H9 (cell line): Measurements from ENCODE around the gene TBXAS1. TPM values are rescaled to one million over a fixed set of nuclear protein-coding genes. Genes with fewer than 3 reads are reported as not detected.

Source experiments
- DNase-seq: peaks from one replicate; pipeline ENCODE4 v3.0.0-alpha.2; 2017
- H2AFZ ChIP-seq: one replicate; pipeline ENCODE4 v1.6.1; 2013; ENCODE audit warnings: mild to moderate bottlenecking, low read length, control low read depth, moderate library complexity
- H2AK5ac ChIP-seq: 2 replicates; pipeline ENCODE4 v1.6.1; 2013; ENCODE audit warnings: low read length, control low read depth, mixed read lengths; ENCODE audit not compliant: insufficient read length
- H2BK120ac ChIP-seq: one replicate; pipeline ENCODE4 v1.6.1; 2013; ENCODE audit warnings: low read depth, mild to moderate bottlenecking, low read length, control low read depth, inconsistent platforms; ENCODE audit not compliant: poor library complexity, severe bottlenecking
- H2BK12ac ChIP-seq: 2 replicates; pipeline ENCODE4 v1.6.1; 2013; ENCODE audit warnings: low read length, control low read depth, mixed read lengths, low read depth; ENCODE audit not compliant: insufficient read length
- H2BK15ac ChIP-seq: 2 replicates; pipeline ENCODE4 v1.6.1; 2013; ENCODE audit warnings: low read depth, low read length, control low read depth
- H2BK20ac ChIP-seq: one replicate; pipeline ENCODE4 v1.6.1; 2013; ENCODE audit warnings: low read depth, mild to moderate bottlenecking, low read length, control low read depth, inconsistent platforms; ENCODE audit not compliant: poor library complexity, severe bottlenecking
- H2BK5ac ChIP-seq: 2 replicates; pipeline ENCODE4 v1.6.1; 2013; ENCODE audit warnings: low read length, control low read depth, mixed read lengths; ENCODE audit not compliant: insufficient read length
- H3K14ac ChIP-seq: 2 replicates; pipeline ENCODE4 v1.6.1; 2013; ENCODE audit warnings: low read length, control low read depth; ENCODE audit not compliant: insufficient read depth
- H3K18ac ChIP-seq: 2 replicates; pipeline ENCODE4 v1.6.1; 2013; ENCODE audit warnings: low read depth, mild to moderate bottlenecking, mixed read lengths, low read length, control low read depth; ENCODE audit not compliant: insufficient read length
- H3K23ac ChIP-seq: 2 replicates; pipeline ENCODE4 v1.6.1; 2013; ENCODE audit warnings: low read length, control low read depth, mixed read lengths, low read depth; ENCODE audit not compliant: insufficient read length
- H3K23me2 ChIP-seq: 2 replicates; pipeline ENCODE4 v1.6.1; 2013; ENCODE audit warnings: low read depth, mild to moderate bottlenecking, mixed read lengths, low read length, control low read depth; ENCODE audit not compliant: insufficient read length, poor library complexity, severe bottlenecking
- H3K27ac ChIP-seq: 2 replicates; pipeline ENCODE4 v1.5.1; 2013; ENCODE audit warnings: low read length, control low read depth, mixed read lengths, low read depth; ENCODE audit not compliant: insufficient read length
- H3K27me3 ChIP-seq: 2 replicates; pipeline ENCODE4 v1.6.1; 2013; ENCODE audit warnings: low read length, control low read depth, inconsistent platforms; ENCODE audit not compliant: insufficient read depth
- H3K4ac ChIP-seq: 2 replicates; pipeline ENCODE4 v1.6.1; 2013; ENCODE audit warnings: low read depth, mild to moderate bottlenecking, control low read depth, inconsistent platforms, low read length, moderate library complexity
- H3K4me1 ChIP-seq: 2 replicates; pipeline ENCODE4 v1.6.1; 2013; ENCODE audit warnings: low read length, control low read depth, inconsistent platforms; ENCODE audit not compliant: insufficient read depth
- H3K4me2 ChIP-seq: 2 replicates; pipeline ENCODE4 v1.6.1; 2013; ENCODE audit warnings: low read length, control low read depth, mixed read lengths; ENCODE audit not compliant: insufficient read length, insufficient read depth
- H3K56ac ChIP-seq: 2 replicates; pipeline ENCODE4 v1.6.1; 2013; ENCODE audit warnings: low read depth, mild to moderate bottlenecking, mixed read lengths, low read length, control low read depth; ENCODE audit not compliant: insufficient read length
- H3K79me1 ChIP-seq: 2 replicates; pipeline ENCODE4 v1.6.1; 2013; ENCODE audit warnings: low read depth, mild to moderate bottlenecking, moderate library complexity, low read length, control low read depth, inconsistent platforms; ENCODE audit not compliant: insufficient read depth, poor library complexity, severe bottlenecking
- H3K79me2 ChIP-seq: 2 replicates; pipeline ENCODE4 v1.6.1; 2013; ENCODE audit warnings: low read length, control low read depth, inconsistent platforms; ENCODE audit not compliant: insufficient read depth
- H3K9ac ChIP-seq: 2 replicates; pipeline ENCODE4 v1.6.1; 2013; ENCODE audit warnings: low read length, control low read depth, mixed read lengths; ENCODE audit not compliant: insufficient read length; ENCODE audit errors: extremely low read depth
- H3K9me3 ChIP-seq: one replicate; pipeline ENCODE4 v1.6.1; 2013; ENCODE audit warnings: low read depth, low read length, inconsistent platforms; ENCODE audit not compliant: control insufficient read depth
- H3T11ph ChIP-seq: one replicate; pipeline ENCODE4 v1.6.1; 2013; ENCODE audit warnings: mild to moderate bottlenecking, low read length, control low read depth, inconsistent platforms
- H4K20me1 ChIP-seq: one replicate; pipeline ENCODE4 v1.6.1; 2013; ENCODE audit not compliant: control insufficient read depth, insufficient read length, insufficient read depth
- H4K5ac ChIP-seq: 2 replicates; pipeline ENCODE4 v1.6.1; 2013; ENCODE audit warnings: low read depth, mild to moderate bottlenecking, mixed read lengths, low read length, control low read depth; ENCODE audit not compliant: insufficient read length
- H4K8ac ChIP-seq: replicated peaks from 2 replicates; pipeline ENCODE4 v1.6.1; 2013; ENCODE audit warnings: low read length, control low read depth, mixed read lengths, low read depth; ENCODE audit not compliant: insufficient read length
- H4K91ac ChIP-seq: 2 replicates; pipeline ENCODE4 v1.6.1; 2013; ENCODE audit warnings: low read depth, mild to moderate bottlenecking, moderate library complexity, mixed read lengths, low read length, control low read depth; ENCODE audit not compliant: insufficient read length
- H3K27ac Mint-ChIP-seq, 3 experiments: 2 replicates in 2 of 3; 3 replicates in 1 of 3; pipeline ENCODE4 v1.8.0; 2020 to 2021; ENCODE audit warnings: mixed read lengths in 3 of 3, mild to moderate bottlenecking in 1 of 3, moderate library complexity in 1 of 3
- H3K27me3 Mint-ChIP-seq: 2 replicates; pipeline ENCODE4 v1.8.0; 2021; ENCODE audit warnings: low read depth, mild to moderate bottlenecking, moderate library complexity, mixed read lengths
- H3K36me3 Mint-ChIP-seq, 3 experiments: 2 replicates in 2 of 3; 3 replicates in 1 of 3; pipeline ENCODE4 v1.8.0; 2020 to 2021; ENCODE audit warnings: low read depth in 3 of 3, mixed read lengths in 3 of 3; ENCODE audit not compliant: insufficient read depth in 1 of 3
- H3K4me1 Mint-ChIP-seq, 2 experiments: 2 replicates each; pipeline ENCODE4 v1.8.0; 2020; ENCODE audit warnings: mixed read lengths in 2 of 2
- H3K4me3 Mint-ChIP-seq, 2 experiments: 2 replicates in 1 of 2; 3 replicates in 1 of 2; pipeline ENCODE4 v1.8.0; 2020 to 2021; ENCODE audit warnings: mild to moderate bottlenecking in 2 of 2, mixed read lengths in 2 of 2, moderate library complexity in 1 of 2
- H3K9me3 Mint-ChIP-seq, 2 experiments: 2 replicates in 1 of 2; 3 replicates in 1 of 2; pipeline ENCODE4 v1.8.0; 2020; ENCODE audit warnings: mild to moderate bottlenecking in 2 of 2, mixed read lengths in 2 of 2, moderate library complexity in 1 of 2
- WGBS: extraction: QIAGEN DNeasy Blood & Tissue Kit; methylation state at CpG from one replicate; pipeline ENCODE4 v1.1.7; 2013; ENCODE audit warnings: missing lambda C conversion rate, low lambda C conversion rate, mixed read lengths; ENCODE audit not compliant: insufficient read length; ENCODE audit errors: extremely low coverage; 5-methylcytosine and 5-hydroxymethylcytosine counted together
- total RNA-seq: library from RNA; stranded (reverse); gene quantifications from 2 replicates; pipeline ENCODE4 v1.2.1, GENCODE V29; 2021
- TF ChIP-seq, protein P1 (sequence below): fragments of 200-600 bp; sonication (generic); conservative IDR thresholded peaks from 3 replicates; pipeline ENCODE4 v1.8.0; 2021; ENCODE audit warnings: antibody characterized with exemption, mild to moderate bottlenecking

TBXAS1 gene
- total RNA-seq, 1 experiment from 2014 or later: 0.39 TPM

DNA sequence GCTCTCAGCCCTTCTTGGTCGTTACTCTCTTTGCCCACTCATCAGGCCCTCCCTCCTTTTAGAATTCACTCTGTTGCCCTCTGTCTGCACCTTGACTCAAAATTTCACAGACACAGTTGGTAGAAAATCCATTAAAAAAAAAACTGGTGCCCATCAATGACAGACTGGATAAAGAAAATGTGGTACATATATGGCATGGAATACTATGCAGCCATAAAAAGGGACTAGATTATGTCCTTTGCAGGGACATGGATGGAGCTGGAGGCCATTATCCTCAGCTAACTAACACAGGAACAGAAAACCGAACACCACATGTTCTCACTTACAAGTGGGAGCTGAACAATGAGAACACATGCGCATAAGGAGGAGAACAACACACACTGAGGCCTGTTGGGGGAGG, 118.0 kb downstream of the TBXAS1 start:
- Histone ChIP-seq H3K79me2 (no peaks in the 10 kb centered on the region), H4K8ac (no peak overlapping the region), H2BK12ac (no peak overlapping the region), H3K79me1 (no peaks in the 10 kb centered on the region), H3K27me3 (no peaks in the 10 kb centered on the region), H3K4me2 (no peak overlapping the region), H3K56ac (no peak overlapping the region), H3K18ac (no peak overlapping the region), H3K4me1 (no peaks in the 10 kb centered on the region), H3K23me2 (no peaks in the 10 kb centered on the region), H2BK5ac (no peak overlapping the region), H3K9ac (no peak overlapping the region), H2BK15ac (no peak overlapping the region), H3T11ph (no peak overlapping the region), H2AFZ (no peak overlapping the region), H3K23ac (no peak overlapping the region), H3K4ac (no peak overlapping the region), H4K91ac (no peak overlapping the region), H3K14ac (no peak overlapping the region), H2AK5ac (no peak overlapping the region), H2BK120ac (no peak overlapping the region), H2BK20ac (no peak overlapping the region), H4K5ac (no peak overlapping the region), H4K20me1 (no peaks in the 10 kb centered on the region), H3K27ac (no peak overlapping the region), H3K9me3 (no peaks in the 10 kb centered on the region)
- H3K4me1 Mint-ChIP-seq: no peaks in the 10 kb centered on the region
- H3K27me3 Mint-ChIP-seq: peaks cover 9% of the 10 kb centered on the region
- H3K9me3 Mint-ChIP-seq: peaks cover 10 to 16% of the 10 kb centered on the region in 2 experiments; a peak in 4 of 5 replicates
- no peak overlapping the region for H3K27ac Mint-ChIP-seq
- no peak for DNase-seq
- TF ChIP-seq, protein P1, sequence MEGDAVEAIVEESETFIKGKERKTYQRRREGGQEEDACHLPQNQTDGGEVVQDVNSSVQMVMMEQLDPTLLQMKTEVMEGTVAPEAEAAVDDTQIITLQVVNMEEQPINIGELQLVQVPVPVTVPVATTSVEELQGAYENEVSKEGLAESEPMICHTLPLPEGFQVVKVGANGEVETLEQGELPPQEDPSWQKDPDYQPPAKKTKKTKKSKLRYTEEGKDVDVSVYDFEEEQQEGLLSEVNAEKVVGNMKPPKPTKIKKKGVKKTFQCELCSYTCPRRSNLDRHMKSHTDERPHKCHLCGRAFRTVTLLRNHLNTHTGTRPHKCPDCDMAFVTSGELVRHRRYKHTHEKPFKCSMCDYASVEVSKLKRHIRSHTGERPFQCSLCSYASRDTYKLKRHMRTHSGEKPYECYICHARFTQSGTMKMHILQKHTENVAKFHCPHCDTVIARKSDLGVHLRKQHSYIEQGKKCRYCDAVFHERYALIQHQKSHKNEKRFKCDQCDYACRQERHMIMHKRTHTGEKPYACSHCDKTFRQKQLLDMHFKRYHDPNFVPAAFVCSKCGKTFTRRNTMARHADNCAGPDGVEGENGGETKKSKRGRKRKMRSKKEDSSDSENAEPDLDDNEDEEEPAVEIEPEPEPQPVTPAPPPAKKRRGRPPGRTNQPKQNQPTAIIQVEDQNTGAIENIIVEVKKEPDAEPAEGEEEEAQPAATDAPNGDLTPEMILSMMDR: no peak
- no CpG with 5 or more reads among the region's 3 CpGs for WGBS
- H3K4me3 Mint-ChIP-seq: peak overlapping the region in 1 of 2 experiments; percentile 10; a peak in 1 of 5 replicates
- H3K36me3 Mint-ChIP-seq: peaks cover 0 to 13% (median 6%) of the 10 kb centered on the region in 3 experiments; a peak in 6 of 7 replicates
